Stimulated activated effector memory CD8-positive, alpha-beta T cell treated with anti-CD3 and anti-CD28 coated beads, Interleukin-12 subunit alpha, Interleukin-12 subunit beta, amount 100 ng/mL, for 72 hours (primary cell): Measurements from ENCODE around the gene KRR1.
"Not testable (repeated sequence)": the region's sequence is repeated elsewhere in the genome, so short reads cannot be mapped to it uniquely, and the experiment has no call there.

Experiments
- ATAC-seq: fragments of 150-1000 bp; cut with Tn5 transposase; 2 replicates; pipeline ENCODE4 v1.10.0; 2021
- DNase-seq, 2 donors: peaks; one replicate each; pipeline ENCODE4 v3.0.0; 2021 to 2022; ENCODE audit warnings: low spot score in 2 of 2
- H3K27ac Mint-ChIP-seq: one replicate; pipeline ENCODE4 v1.8.0; 2022; ENCODE audit warnings: mild to moderate bottlenecking, mixed read lengths
- H3K36me3 Mint-ChIP-seq: one replicate; pipeline ENCODE4 v1.8.0; 2022; ENCODE audit warnings: mild to moderate bottlenecking, mixed read lengths
- H3K4me1 Mint-ChIP-seq: one replicate; pipeline ENCODE4 v1.8.0; 2022; ENCODE audit warnings: mixed read lengths
- H3K4me3 Mint-ChIP-seq: one replicate; pipeline ENCODE4 v1.8.0; 2022; ENCODE audit warnings: mild to moderate bottlenecking, mixed read lengths
- H3K9me3 Mint-ChIP-seq: one replicate; pipeline ENCODE4 v1.8.0; 2022; ENCODE audit warnings: mixed read lengths

KRR1 gene

DNA sequence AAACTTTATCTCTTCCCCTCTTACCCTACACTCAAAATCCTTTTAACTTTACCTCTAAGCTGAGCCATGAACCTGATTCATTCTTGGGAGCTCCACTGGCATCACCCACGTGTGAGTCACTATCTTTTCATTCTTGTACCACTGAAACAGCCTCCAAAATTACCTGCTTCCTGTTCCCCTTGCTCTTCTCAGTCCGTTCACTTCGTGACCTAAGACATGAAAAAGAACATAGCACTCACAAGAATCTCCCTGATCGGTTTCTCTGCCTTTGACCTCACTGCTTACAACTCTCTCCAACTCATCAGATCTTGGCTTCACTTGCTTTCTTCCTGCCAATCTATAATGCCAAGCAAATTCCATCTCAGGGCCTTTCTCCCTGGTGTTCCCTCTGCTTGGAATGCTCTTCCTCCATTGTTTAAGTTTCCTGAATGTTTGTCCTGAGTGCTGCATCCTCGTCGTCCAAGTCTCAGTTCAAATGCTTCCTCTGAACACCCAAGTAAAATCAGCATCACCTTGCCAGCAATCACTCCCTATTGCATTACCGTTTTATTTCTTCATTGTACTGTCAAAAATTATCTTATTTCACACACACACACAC is 21.7 kb downstream of the KRR1 start:
- Mint-ChIP-seq H3K27ac (peak overlapping the region; percentile 79), H3K9me3 (no peaks in the 10 kb centered on the region), H3K36me3 (peaks cover 68% of the 10 kb centered on the region), H3K4me1 (peaks cover 41% of the 10 kb centered on the region), H3K4me3 (peak overlapping the region; percentile 25)
- ATAC-seq (peak; percentile 99), DNase-seq (no peak)

DNA sequence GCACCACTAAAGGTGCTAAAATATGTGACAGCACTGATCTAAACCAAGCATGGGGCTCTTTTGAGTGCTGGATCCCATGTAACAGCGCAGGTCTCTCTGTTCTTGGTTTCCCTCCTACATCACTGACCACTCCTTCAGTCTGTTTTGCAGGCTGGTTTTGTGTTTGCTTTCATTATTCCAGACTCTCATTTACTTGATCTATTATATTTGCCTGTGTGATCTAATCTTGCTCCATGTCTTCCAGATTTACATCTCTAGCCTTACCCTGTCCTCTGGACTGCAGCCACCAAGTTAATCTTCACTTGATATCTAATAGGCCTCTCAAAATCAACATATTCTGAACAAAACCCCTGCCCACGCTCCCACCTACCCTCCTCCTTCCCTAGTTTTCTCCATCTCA is 22.2 kb downstream of the KRR1 start:
- peak overlapping the region; percentile 79 for H3K27ac Mint-ChIP-seq
- H3K4me1 Mint-ChIP-seq: peaks cover 45% of the 10 kb centered on the region
- peaks cover 68% of the 10 kb centered on the region for H3K36me3 Mint-ChIP-seq
- DNase-seq (no peak), ATAC-seq (peak; percentile 17)
- H3K9me3 Mint-ChIP-seq: no peaks in the 10 kb centered on the region
- peak overlapping the region; percentile 25 for H3K4me3 Mint-ChIP-seq

GRCh38 chr12:75488553-75488952 is 22.9 kb downstream of the KRR1 start:
- Mint-ChIP-seq H3K4me1 (peaks cover 45% of the 10 kb centered on the region), H3K36me3 (peaks cover 67% of the 10 kb centered on the region), H3K9me3 (no peaks in the 10 kb centered on the region), H3K4me3 (no peak overlapping the region), H3K27ac (no peak overlapping the region)
- no peak for DNase-seq
- no peak for ATAC-seq

DNA sequence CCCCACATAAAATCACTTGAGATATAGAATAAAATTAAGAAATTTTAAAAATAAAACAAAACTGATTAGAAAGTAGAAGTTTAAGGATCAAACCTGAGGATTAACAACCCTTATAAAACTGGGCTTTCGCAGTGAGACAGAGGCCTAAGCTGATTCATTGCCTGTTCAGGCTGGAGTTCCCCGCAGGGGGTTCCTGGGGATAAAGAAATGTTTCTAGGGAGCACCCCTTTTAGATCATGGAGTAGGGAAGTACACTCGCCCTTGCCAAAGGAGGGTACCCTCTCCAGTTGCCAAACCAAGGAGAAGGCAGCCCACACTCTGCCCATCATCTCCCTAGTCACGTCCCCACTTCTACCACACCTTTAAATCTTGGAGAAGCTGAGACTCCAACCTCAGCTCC is 24.1 kb downstream of the KRR1 start:
- DNase-seq (no peak), ATAC-seq (no peak)
- Mint-ChIP-seq H3K4me3 (no peak overlapping the region), H3K36me3 (peaks cover 72% of the 10 kb centered on the region), H3K9me3 (no peaks in the 10 kb centered on the region), H3K27ac (no peak overlapping the region), H3K4me1 (peaks cover 49% of the 10 kb centered on the region)

DNA sequence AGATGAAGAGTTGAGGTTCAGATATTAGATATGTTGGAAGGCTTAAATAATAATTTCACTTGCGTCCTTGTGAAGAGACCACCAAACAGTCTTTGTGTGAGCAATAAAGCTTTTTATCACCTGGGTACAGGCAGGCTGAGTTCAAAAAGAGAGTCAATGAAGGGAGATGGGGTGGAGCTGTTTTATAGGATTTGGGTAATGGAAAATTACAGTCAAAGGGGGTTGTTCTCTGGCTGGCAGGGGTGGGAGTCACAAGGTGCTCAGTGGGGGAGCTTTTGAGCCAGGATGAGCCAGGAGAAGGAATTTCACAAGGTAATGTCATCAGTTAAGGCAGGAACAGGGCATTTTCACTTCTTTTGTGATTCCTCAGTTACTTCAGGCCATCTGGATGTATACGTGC is 27.0 kb downstream of the KRR1 start:
- H3K36me3 Mint-ChIP-seq: peaks cover 72% of the 10 kb centered on the region
- not testable (repeated sequence) for ATAC-seq, H3K9me3 Mint-ChIP-seq, DNase-seq
- peak overlapping the region; percentile 96 for H3K27ac Mint-ChIP-seq
- peak overlapping the region; percentile 87 for H3K4me3 Mint-ChIP-seq
- peaks cover 61% of the 10 kb centered on the region for H3K4me1 Mint-ChIP-seq

GRCh38 chr12:75483431-75483830 is 28.0 kb downstream of the KRR1 start:
- Mint-ChIP-seq H3K9me3 (no peaks in the 10 kb centered on the region), H3K27ac (peak overlapping the region; percentile 96), H3K36me3 (peaks cover 66% of the 10 kb centered on the region), H3K4me1 (peaks cover 66% of the 10 kb centered on the region), H3K4me3 (peak overlapping the region; percentile 87)
- ATAC-seq (no peak), DNase-seq (no peak)

DNA sequence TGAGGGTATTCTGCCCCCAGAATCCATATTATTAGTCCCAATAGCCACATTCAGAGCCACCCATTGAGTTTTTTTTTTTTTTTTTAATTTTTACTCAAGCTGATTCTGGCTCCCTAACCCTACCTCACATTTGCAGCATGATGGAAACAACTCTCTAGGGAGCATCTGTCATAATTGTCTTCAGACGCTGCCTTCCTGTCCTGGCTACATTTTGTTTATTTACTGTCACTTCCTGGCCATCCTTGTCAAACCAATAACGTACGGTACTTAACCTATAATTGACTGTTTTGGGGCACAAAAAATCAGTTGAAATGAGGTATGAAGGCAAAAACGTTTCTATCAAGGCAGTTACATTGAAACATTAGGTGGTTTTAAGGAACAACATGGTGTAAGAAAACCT is 28.8 kb downstream of the KRR1 start:
- ATAC-seq: no peak
- peak overlapping the region; percentile 96 for H3K27ac Mint-ChIP-seq
- peak overlapping the region; percentile 87 for H3K4me3 Mint-ChIP-seq
- H3K36me3 Mint-ChIP-seq: peaks cover 64% of the 10 kb centered on the region
- no peaks in the 10 kb centered on the region for H3K9me3 Mint-ChIP-seq
- no peak for DNase-seq
- H3K4me1 Mint-ChIP-seq: peaks cover 70% of the 10 kb centered on the region

DNA sequence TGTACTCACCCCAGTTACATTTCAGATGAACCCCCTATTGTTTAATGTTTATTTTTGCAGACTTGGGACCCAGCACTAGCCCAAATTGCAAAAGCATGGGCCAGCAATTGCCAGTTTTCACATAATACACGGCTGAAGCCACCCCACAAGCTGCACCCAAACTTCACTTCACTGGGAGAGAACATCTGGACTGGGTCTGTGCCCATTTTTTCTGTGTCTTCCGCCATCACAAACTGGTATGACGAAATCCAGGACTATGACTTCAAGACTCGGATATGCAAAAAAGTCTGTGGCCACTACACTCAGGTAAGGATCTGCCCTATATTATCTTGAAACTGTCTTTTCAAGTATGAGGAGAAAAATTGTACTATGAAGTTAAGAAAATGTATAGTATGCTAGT is 29.6 kb downstream of the KRR1 start:
- Mint-ChIP-seq H3K4me1 (peaks cover 72% of the 10 kb centered on the region), H3K4me3 (peak overlapping the region; percentile 87), H3K9me3 (no peaks in the 10 kb centered on the region), H3K27ac (peak overlapping the region; percentile 96), H3K36me3 (peaks cover 58% of the 10 kb centered on the region)
- DNase-seq (no peak), ATAC-seq (no peak)

DNA sequence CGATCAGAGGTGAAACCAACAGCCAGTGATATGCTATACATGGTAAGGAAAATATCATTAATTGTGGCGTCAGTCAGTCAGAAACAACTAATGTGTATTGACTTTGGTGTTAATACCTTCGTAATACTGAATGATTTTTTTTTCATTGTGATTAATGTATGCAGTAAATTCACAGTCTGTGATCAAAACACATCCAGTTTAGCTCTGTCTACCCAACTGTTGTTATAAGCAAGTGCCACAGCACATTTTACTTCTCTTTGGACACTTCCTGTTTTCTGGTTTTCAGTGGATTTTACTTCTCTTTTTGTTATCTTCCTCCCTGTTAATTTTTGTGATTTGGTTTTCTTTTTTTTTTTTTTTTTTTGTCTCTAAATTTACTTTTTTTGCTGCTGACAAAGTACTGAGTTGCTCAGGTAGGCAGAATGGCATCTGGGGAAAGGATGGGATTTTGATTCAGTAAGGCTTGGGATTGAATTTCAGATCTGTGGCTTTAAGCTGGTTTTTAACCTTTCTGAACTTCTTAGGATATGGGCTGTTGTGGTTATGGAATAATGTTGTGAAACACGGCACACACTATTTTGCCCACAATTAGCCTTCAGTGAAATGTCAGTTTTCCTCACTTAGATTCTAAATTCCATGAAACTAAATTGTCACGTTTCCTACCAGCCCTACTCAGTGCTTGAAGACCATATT is 30.2 kb downstream of the KRR1 start:
- ATAC-seq (peak; percentile 5), DNase-seq (no peak)
- H3K27ac Mint-ChIP-seq: peak overlapping the region; percentile 96
- H3K4me3 Mint-ChIP-seq: peak overlapping the region; percentile 87
- peaks cover 54% of the 10 kb centered on the region for H3K36me3 Mint-ChIP-seq
- no peaks in the 10 kb centered on the region for H3K9me3 Mint-ChIP-seq
- peaks cover 73% of the 10 kb centered on the region for H3K4me1 Mint-ChIP-seq

GRCh38 chr12:75480469-75480949 is 30.9 kb downstream of the KRR1 start, which contains the start of gene GLIPR1:
Gene GLIPR1 (plus strand): TSS chr12:75480755. CDS start chr12:75480881, 126 bp downstream.
- Mint-ChIP-seq H3K4me3 (peak within 1 kb of the TSS; percentile 87), H3K27ac (peak within 1 kb of the TSS; percentile 96), H3K9me3 (no peaks in the 10 kb centered on the region), H3K4me1 (peaks cover 73% of the 10 kb centered on the region), H3K36me3 (peaks cover 54% of the 10 kb centered on the region)
- ATAC-seq (peak; percentile 92), DNase-seq (peak; percentile 55 to 84)

DNA sequence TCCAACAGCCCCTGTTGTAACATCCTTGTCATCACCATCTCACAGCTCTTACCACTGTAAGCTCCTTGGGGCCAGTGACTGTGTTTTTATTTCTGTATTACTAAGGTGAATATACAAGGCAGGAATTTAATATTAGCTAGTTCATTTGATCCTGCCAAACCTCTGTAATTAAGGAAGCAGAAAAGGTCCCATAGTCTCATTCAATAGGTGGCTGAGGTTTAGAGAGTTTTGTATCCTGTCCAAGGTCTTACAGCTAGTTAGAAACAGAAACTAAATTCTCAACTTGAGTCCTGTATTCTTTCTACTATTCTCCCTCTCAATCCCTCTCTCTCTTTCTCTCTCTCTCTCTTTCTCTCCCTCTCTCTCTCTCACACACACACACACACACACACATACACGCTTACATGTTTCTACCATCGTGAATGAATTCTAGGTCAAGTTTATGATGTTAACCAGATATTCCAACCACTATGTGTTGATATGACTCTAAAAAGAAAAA is 31.4 kb downstream of the KRR1 start:
- Mint-ChIP-seq H3K4me3 (peak overlapping the region; percentile 87), H3K27ac (peak overlapping the region; percentile 96), H3K4me1 (peaks cover 71% of the 10 kb centered on the region), H3K36me3 (peaks cover 51% of the 10 kb centered on the region), H3K9me3 (no peaks in the 10 kb centered on the region)
- peak; percentile 62 for ATAC-seq
- no peak for DNase-seq

GRCh38 chr12:75478116-75478794 is 33.2 kb downstream of the KRR1 start:
- DNase-seq (no peak), ATAC-seq (peak; percentile 69)
- peak overlapping the region; percentile 87 for H3K4me3 Mint-ChIP-seq
- H3K36me3 Mint-ChIP-seq: peaks cover 34% of the 10 kb centered on the region
- no peaks in the 10 kb centered on the region for H3K9me3 Mint-ChIP-seq
- H3K27ac Mint-ChIP-seq: peak overlapping the region; percentile 96
- H3K4me1 Mint-ChIP-seq: peaks cover 53% of the 10 kb centered on the region

GRCh38 chr12:75477137-75477536 is 34.3 kb downstream of the KRR1 start:
- Mint-ChIP-seq H3K36me3 (peaks cover 24% of the 10 kb centered on the region), H3K4me3 (no peak overlapping the region), H3K9me3 (no peaks in the 10 kb centered on the region), H3K4me1 (peaks cover 42% of the 10 kb centered on the region), H3K27ac (no peak overlapping the region)
- no peak for DNase-seq
- ATAC-seq: peak; percentile 3

GRCh38 chr12:75476071-75476470 is 35.3 kb downstream of the KRR1 start:
- Mint-ChIP-seq H3K4me3 (no peak overlapping the region), H3K9me3 (no peaks in the 10 kb centered on the region), H3K27ac (no peak overlapping the region), H3K36me3 (peaks cover 18% of the 10 kb centered on the region), H3K4me1 (peaks cover 33% of the 10 kb centered on the region)
- DNase-seq: no peak
- ATAC-seq: peak; percentile 2

DNA sequence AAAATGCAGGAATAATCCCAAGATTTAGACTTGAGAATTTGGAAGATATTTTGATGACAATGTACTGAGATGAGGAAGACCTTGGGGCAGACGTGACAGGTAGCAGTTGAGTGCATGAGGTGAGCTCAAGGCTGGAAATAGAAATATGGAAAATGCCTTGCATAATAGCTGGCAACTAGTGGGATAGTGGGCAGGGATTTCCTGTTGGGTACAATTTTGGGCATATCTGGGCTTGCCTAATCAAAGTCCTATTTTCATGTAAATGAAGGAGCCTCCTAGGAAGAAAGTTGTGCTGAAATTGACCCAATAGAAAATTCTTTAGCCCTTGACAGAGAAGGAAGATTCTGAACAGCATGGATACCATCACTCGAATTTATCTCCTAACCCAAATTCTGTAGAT is 37.3 kb downstream of the KRR1 start:
- Mint-ChIP-seq H3K36me3 (no peaks in the 10 kb centered on the region), H3K9me3 (no peaks in the 10 kb centered on the region), H3K4me1 (peaks cover 20% of the 10 kb centered on the region), H3K27ac (no peak overlapping the region), H3K4me3 (no peak overlapping the region)
- ATAC-seq: no peak
- DNase-seq: no peak
